ENCODE results near the gene PTPRN2.

The PTPRN2 gene

DNA sequence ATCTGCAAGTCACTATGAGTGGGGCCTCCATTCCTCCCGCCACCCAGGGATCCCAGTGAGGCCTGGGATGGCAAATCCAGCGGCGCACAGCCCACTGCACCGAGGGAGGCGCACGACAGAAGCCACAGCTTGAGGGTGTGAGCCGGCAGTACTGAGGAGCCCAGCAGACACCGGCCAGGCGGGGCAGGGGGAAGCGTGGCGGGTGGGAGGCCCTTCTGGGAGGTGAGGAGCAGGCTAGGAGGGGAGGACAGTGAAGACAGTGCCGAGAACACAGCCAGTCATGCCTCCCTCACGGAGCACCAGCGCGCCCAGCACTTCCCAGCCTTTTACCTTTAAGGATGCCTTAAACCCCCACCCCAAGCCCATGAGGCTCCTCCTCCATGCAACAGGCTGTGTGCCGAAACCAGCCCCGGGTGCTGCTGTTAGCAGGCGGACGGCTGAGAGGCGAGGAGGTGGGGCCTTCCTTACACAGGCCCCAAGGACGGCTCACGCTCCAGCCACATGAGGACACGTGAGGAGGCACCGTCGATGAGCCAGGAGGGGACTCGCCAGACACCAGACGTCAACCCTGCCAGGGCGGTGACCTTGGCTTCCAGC, 258.5 kb downstream of the PTPRN2 start:
- Histone ChIP-seq H3K4me1 (ENCODE audit: control insufficient read depth in 5 of 5, insufficient read depth in 5 of 5, low read length in 5 of 5) (peaks cover 0 to 11% (median 0%) of the 10 kb centered on the region in 5 donors), H3K9ac (ENCODE audit: low read length in 5 of 5) (no peak overlapping the region), H3K27ac (ENCODE audit: low read depth, low read length) (no peak overlapping the region), H3K27me3 (ENCODE audit: control insufficient read depth in 5 of 5, insufficient read depth in 4 of 5, low read length in 5 of 5) (peaks cover 0 to 5% (median 3%) of the 10 kb centered on the region in 5 donors), H3K4me3 (ENCODE audit: low read depth in 1 of 5, low read length in 5 of 5) (no peak overlapping the region), H3K36me3 (ENCODE audit: control insufficient read depth in 5 of 5, insufficient read depth in 5 of 5, low read length in 5 of 5) (no peaks in the 10 kb centered on the region), H3K9me3 (ENCODE audit: control insufficient read depth in 5 of 5, low read length in 5 of 5) (peaks cover 0 to 17% (median 3%) of the 10 kb centered on the region in 5 donors)

DNA sequence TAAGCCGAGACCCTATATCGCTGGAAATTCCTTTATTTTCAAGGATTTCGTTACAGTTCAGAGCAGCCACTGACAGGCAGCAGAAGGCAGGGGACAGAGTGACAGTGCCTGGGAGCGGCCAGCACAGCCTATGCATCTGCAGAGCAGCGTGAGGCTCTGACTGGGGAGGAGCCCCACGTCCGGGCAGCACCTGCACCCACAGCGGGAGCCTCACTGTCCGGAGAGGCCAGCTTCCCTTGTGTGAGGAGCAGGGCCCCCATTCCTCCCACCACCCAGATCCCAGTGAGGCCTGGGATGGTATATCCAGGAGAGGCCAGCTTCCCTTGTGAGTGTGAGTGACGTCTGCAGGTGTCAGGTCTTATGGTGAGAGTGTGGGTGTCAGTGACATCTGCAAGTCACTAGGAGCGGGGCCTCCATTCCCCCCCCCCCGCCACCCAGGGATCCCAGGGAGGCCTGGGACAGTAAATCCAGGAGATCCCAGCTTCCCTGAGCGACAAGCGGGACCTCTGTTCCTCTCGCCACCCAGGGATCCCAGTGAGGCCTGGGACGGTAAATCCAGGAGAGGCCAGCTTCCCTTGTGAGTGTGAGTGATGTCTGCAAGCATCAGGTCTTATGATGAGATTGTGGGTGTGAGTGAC, 259.1 kb downstream of the PTPRN2 start:
- H3K27ac ChIP-seq (ENCODE audit: low read depth, low read length) = no peak overlapping the region
- H3K4me3 ChIP-seq (ENCODE audit: low read depth in 1 of 5, low read length in 5 of 5) = no peak overlapping the region
- H3K27me3 ChIP-seq (ENCODE audit: control insufficient read depth in 5 of 5, insufficient read depth in 4 of 5, low read length in 5 of 5) = peaks cover 0 to 9% (median 4%) of the 10 kb centered on the region in 5 donors

DNA sequence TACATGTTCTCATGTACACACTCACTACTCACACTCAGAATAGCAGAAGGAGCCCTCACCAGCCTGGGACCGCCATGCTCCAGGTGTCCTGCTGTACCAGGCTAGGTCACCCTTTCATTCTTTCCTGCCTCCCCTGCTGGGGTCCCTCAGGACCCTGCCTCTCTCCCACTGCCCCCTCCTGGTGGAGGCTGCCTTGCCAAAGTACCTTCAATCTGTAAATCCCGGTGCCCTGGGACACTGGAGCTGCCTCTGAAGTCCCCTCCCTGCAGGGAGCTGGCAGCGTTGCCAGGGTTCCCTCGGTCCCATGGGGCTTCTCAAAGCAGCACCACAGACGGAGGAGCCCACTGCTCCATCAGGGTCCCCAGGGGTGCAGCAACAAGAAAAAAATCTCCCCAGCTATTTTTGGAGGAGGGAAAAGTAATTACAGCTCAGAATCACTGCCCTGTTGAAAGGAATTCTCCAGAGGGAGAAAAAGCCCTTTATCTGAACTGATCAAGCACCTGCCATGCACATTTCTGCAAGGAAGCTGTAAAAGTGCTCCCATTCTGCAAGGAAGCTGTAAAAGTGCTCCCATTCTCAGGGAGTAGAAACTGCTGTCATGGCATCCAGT, 259.9 kb downstream of the PTPRN2 start:
- no peaks in the 10 kb centered on the region for H3K36me3 ChIP-seq (ENCODE audit: control insufficient read depth in 5 of 5, insufficient read depth in 5 of 5, low read length in 5 of 5)
- peaks cover 0 to 17% (median 3%) of the 10 kb centered on the region in 5 donors for H3K9me3 ChIP-seq (ENCODE audit: control insufficient read depth in 5 of 5, low read length in 5 of 5)
- H3K4me1 ChIP-seq (ENCODE audit: control insufficient read depth in 5 of 5, insufficient read depth in 5 of 5, low read length in 5 of 5) = peaks cover 0 to 11% (median 0%) of the 10 kb centered on the region in 5 donors
- H3K27ac ChIP-seq (ENCODE audit: low read depth, low read length) = no peak overlapping the region
- H3K9ac ChIP-seq (ENCODE audit: low read length in 5 of 5) = no peak overlapping the region
- peaks cover 0 to 15% (median 6%) of the 10 kb centered on the region in 5 donors for H3K27me3 ChIP-seq (ENCODE audit: control insufficient read depth in 5 of 5, insufficient read depth in 4 of 5, low read length in 5 of 5)
- no peak overlapping the region for H3K4me3 ChIP-seq (ENCODE audit: low read depth in 1 of 5, low read length in 5 of 5)

More for the DNA sequence above, 259.1 kb downstream of the PTPRN2 start:
- peaks cover 0 to 17% (median 3%) of the 10 kb centered on the region in 5 donors for H3K9me3 ChIP-seq (ENCODE audit: control insufficient read depth in 5 of 5, low read length in 5 of 5)
- H3K9ac ChIP-seq (ENCODE audit: low read length in 5 of 5) = no peak overlapping the region
- peaks cover 0 to 11% (median 0%) of the 10 kb centered on the region in 5 donors for H3K4me1 ChIP-seq (ENCODE audit: control insufficient read depth in 5 of 5, insufficient read depth in 5 of 5, low read length in 5 of 5)
- no peaks in the 10 kb centered on the region for H3K36me3 ChIP-seq (ENCODE audit: control insufficient read depth in 5 of 5, insufficient read depth in 5 of 5, low read length in 5 of 5)

DNA sequence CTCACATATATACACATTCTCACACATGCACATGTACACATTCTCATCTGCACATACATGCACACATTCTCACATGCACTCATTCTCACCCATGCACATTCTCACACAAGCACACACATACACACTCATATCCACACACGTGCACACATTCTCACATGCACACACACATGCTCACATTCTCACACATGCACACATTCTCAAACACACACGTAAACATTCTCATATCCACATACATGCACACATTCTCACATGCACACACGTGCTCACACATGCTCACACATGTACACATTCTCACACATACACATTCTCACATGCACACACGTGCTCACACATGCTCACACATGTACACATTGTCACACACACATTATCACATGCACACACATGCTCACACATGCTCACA, 260.6 kb downstream of the PTPRN2 start:
- H3K9me3 ChIP-seq (ENCODE audit: control insufficient read depth in 5 of 5, low read length in 5 of 5) = peaks cover 0 to 17% (median 3%) of the 10 kb centered on the region in 5 donors
- no peak overlapping the region for H3K4me3 ChIP-seq (ENCODE audit: low read depth in 1 of 5, low read length in 5 of 5)
- peak overlapping the region in 1 of 5 donors; percentile 30 for H3K9ac ChIP-seq (ENCODE audit: low read length in 5 of 5)
- H3K27me3 ChIP-seq (ENCODE audit: control insufficient read depth in 5 of 5, insufficient read depth in 4 of 5, low read length in 5 of 5) = peaks cover 0 to 21% (median 9%) of the 10 kb centered on the region in 5 donors
- H3K4me1 ChIP-seq (ENCODE audit: control insufficient read depth in 5 of 5, insufficient read depth in 5 of 5, low read length in 5 of 5) = peaks cover 0 to 11% (median 0%) of the 10 kb centered on the region in 5 donors
- no peaks in the 10 kb centered on the region for H3K36me3 ChIP-seq (ENCODE audit: control insufficient read depth in 5 of 5, insufficient read depth in 5 of 5, low read length in 5 of 5)
- no peak overlapping the region for H3K27ac ChIP-seq (ENCODE audit: low read depth, low read length)

DNA sequence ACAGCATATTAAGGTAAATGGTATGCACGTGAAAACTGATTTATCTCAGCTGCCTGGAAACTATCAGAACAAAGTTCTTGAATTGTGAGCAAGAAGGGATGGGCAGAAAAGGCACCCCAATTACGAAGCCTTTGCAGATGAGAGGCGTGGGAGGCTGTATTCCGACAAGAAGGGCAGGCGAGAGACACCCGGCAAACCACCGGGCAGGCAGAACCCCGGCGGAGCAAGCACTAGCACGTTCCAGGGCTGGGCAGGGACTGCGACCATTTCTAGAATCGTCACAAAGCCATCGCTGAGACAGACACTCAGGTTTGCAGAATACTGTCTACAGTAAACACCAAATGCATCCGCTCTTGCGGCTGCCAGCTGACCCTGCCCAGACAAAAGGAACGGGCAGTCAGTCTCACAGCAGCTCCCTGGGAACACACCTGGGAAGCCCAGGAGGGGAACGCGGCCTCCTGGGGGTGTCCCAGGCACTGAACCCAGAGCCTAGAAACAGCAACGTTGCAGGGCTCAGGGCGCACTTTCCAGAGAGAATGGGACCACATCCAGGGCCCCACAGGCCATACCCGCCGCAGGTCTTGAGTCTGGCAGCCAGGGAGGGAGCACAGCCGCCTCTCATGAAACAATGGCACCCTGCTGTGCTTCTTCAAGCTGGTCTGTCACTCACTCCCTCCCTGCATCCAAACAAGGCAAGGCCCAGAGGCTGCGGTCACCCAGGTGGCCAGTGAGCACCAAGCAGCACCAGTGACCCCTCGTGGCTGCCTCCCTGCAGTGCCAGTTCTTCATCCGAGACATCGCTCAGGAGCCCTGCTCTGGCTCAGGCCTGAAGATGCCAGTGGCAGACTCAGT, 261.9 kb downstream of the PTPRN2 start:
- H3K4me3 ChIP-seq (ENCODE audit: low read depth in 1 of 5, low read length in 5 of 5) = no peak overlapping the region
- H3K9ac ChIP-seq (ENCODE audit: low read length in 5 of 5) = no peak overlapping the region
- no peak overlapping the region for H3K27ac ChIP-seq (ENCODE audit: low read depth, low read length)

DNA sequence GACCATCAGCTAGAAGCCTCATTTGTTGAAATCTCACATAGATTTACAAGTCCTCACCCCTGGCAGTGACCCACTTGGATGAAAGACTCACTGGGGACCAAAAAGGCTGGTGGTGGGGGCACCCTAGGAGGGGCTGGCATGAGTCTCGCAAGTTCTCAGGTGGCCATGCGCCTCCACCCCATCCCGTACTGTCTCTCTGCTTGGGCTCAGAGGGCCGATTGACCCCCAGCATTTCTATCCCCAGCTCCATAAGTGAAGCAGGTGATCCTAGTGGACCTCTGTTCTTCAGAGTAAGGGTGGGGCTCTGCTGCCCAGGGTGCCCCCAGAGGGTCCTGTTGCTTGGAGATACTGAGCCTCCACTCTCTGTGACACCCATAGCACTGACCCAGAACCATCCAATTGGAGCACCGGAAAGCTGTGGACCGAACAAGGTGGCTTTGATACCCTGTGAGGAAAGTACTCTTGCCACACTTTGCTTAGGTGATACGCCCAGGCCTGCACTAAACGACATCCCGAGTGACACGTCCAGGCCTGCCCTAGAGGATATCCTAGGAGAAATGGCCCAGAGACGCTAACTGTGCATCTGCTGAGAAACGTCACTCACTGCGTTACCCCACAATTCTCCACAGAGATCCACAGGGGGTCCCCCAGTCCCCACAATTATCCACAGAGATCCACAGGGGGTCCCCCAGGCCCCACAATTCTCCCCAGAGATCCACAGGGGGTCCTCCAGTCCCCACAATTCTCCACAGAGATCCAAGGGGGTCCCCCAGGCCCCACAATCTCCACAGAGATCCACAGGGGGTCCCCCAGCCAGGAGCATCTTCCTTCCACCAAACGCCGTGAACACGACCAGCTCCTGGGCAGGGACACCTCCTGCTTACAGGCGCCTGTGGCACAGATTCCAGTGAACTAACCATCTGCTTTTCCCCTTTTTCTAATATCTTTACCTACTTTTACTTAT, 262.9 kb downstream of the PTPRN2 start:
- Histone ChIP-seq H3K9ac (ENCODE audit: low read length in 5 of 5) (no peak overlapping the region), H3K4me3 (ENCODE audit: low read depth in 1 of 5, low read length in 5 of 5) (no peak overlapping the region), H3K4me1 (ENCODE audit: control insufficient read depth in 5 of 5, insufficient read depth in 5 of 5, low read length in 5 of 5) (peaks cover 0 to 11% (median 0%) of the 10 kb centered on the region in 5 donors), H3K36me3 (ENCODE audit: control insufficient read depth in 5 of 5, insufficient read depth in 5 of 5, low read length in 5 of 5) (no peaks in the 10 kb centered on the region), H3K27me3 (ENCODE audit: control insufficient read depth in 5 of 5, insufficient read depth in 4 of 5, low read length in 5 of 5) (peaks cover 0 to 25% (median 9%) of the 10 kb centered on the region in 5 donors), H3K9me3 (ENCODE audit: control insufficient read depth in 5 of 5, low read length in 5 of 5) (peaks cover 0 to 17% (median 3%) of the 10 kb centered on the region in 5 donors), H3K27ac (ENCODE audit: low read depth, low read length) (no peak overlapping the region)

More for the DNA sequence above, 261.9 kb downstream of the PTPRN2 start:
- peaks cover 0 to 17% (median 3%) of the 10 kb centered on the region in 5 donors for H3K9me3 ChIP-seq (ENCODE audit: control insufficient read depth in 5 of 5, low read length in 5 of 5)
- peaks cover 0 to 11% (median 0%) of the 10 kb centered on the region in 5 donors for H3K4me1 ChIP-seq (ENCODE audit: control insufficient read depth in 5 of 5, insufficient read depth in 5 of 5, low read length in 5 of 5)
- H3K27me3 ChIP-seq (ENCODE audit: control insufficient read depth in 5 of 5, insufficient read depth in 4 of 5, low read length in 5 of 5) = peaks cover 0 to 25% (median 9%) of the 10 kb centered on the region in 5 donors
- H3K36me3 ChIP-seq (ENCODE audit: control insufficient read depth in 5 of 5, insufficient read depth in 5 of 5, low read length in 5 of 5) = no peaks in the 10 kb centered on the region

DNA sequence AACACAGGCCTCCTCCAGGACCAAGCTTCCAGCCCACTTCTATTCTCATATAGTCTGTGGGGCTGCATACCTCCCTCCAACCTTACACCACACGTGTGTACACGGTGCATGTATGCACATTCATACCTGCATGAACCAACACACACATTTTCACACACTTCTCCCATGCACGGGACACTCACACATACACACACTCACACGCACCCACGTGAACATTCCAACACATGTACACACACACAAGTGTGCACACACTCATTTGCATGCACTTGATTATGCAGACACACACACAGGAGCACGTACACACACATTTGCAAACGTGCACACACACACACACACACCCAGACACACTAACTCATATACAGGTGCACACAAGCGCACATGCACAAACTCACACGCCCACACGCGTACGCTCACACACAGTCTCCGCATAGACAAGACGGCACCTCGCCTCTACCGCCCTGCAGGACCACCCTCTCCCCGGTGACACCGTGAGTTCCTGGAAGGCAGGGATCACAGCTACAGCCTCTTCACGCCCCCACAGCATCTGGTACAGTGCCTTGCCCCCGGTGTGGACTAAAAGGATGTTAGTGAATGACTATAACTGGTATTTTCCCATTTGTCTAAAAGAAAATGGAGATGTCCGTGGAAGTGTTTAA, 263.8 kb downstream of the PTPRN2 start:
- Histone ChIP-seq H3K4me3 (ENCODE audit: low read depth in 1 of 5, low read length in 5 of 5) (no peak overlapping the region), H3K4me1 (ENCODE audit: control insufficient read depth in 5 of 5, insufficient read depth in 5 of 5, low read length in 5 of 5) (peaks cover 0 to 11% (median 0%) of the 10 kb centered on the region in 5 donors), H3K9ac (ENCODE audit: low read length in 5 of 5) (no peak overlapping the region), H3K9me3 (ENCODE audit: control insufficient read depth in 5 of 5, low read length in 5 of 5) (peaks cover 0 to 13% (median 3%) of the 10 kb centered on the region in 5 donors), H3K27me3 (ENCODE audit: control insufficient read depth in 5 of 5, insufficient read depth in 4 of 5, low read length in 5 of 5) (peaks cover 0 to 25% (median 12%) of the 10 kb centered on the region in 5 donors), H3K27ac (ENCODE audit: low read depth, low read length) (no peak overlapping the region), H3K36me3 (ENCODE audit: control insufficient read depth in 5 of 5, insufficient read depth in 5 of 5, low read length in 5 of 5) (no peaks in the 10 kb centered on the region)

DNA sequence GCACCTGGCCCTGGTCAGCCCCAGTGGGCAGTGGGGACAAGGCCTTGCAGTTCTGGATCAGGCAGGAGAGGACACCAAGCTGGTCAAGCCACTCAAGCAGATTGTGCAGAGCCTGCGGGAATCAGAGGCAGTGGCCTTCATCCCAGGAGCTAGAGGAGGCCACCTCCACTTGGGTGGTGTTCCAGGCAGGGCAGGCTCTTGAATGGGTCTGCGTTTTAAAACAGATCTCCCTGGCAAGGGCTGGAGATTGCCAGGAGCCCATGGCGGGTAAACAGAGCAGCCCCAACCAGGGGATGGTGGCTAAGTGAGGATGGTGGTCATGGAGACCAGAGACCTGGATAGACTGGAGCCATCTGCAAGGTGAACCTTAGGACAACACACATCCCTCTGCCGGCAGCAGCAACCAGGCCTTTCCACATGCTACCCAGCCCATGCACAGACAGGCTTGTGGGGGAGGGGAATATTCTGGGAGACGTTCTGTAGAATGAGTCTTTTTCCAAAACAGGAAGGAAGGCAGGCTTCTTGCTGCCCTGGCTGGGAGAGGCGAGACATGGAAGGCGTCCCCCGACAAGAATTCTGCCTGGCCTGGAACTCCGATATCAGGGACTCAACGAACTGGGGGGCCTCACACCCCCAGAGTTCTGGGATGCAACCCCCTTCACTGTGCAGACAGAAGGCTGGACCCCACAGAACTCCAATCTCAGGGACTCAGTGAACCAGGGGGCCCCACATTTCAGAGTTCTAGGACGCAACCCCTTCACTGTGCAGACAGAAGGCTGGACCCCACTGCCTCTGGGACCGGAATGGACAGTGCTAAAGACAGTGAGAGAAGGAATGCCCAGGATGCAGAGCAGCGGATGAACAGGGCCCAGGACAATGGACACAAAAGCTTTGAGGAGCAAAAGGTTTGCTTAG, 264.8 kb downstream of the PTPRN2 start:
- Histone ChIP-seq H3K27me3 (ENCODE audit: control insufficient read depth in 5 of 5, insufficient read depth in 4 of 5, low read length in 5 of 5) (peaks cover 0 to 28% (median 17%) of the 10 kb centered on the region in 5 donors), H3K4me3 (ENCODE audit: low read depth in 1 of 5, low read length in 5 of 5) (no peak overlapping the region), H3K9ac (ENCODE audit: low read length in 5 of 5) (no peak overlapping the region), H3K27ac (ENCODE audit: low read depth, low read length) (no peak overlapping the region), H3K36me3 (ENCODE audit: control insufficient read depth in 5 of 5, insufficient read depth in 5 of 5, low read length in 5 of 5) (no peaks in the 10 kb centered on the region), H3K4me1 (ENCODE audit: control insufficient read depth in 5 of 5, insufficient read depth in 5 of 5, low read length in 5 of 5) (peaks cover 0 to 11% (median 0%) of the 10 kb centered on the region in 5 donors), H3K9me3 (ENCODE audit: control insufficient read depth in 5 of 5, low read length in 5 of 5) (peaks cover 0 to 13% (median 3%) of the 10 kb centered on the region in 5 donors)
